Jurkat, Clone E6-1 (cell line): ENCODE data around the gene DRAM2.
A peak's percentile ranks its signal among the peaks of the same experiment; 100 is the strongest.

ENCODE experiments used
- DNase-seq: peaks from one replicate; pipeline ENCODE4 v3.0.0-alpha.2; 2011; ENCODE audit warnings: low read depth, low spot score
- H3K4me3 ChIP-seq: 2 replicates; pipeline ENCODE4 v1.5.1; 2011; ENCODE audit warnings: mild to moderate bottlenecking, low read length, control low read depth, moderate library complexity

Gene DRAM2

GRCh38 chr1:111145963-111146768, 6.3 kb upstream of the DRAM2 start:
- H3K4me3 ChIP-seq = no peak overlapping the region
- no peak for DNase-seq

- DNase-seq = no peak
- no peak overlapping the region for H3K4me3 ChIP-seq
Observed at GRCh38 chr1:111145542-111145941, 5.6 kb upstream of the DRAM2 start.

- H3K4me3 ChIP-seq = no peak overlapping the region
- no peak for DNase-seq
Observed at GRCh38 chr1:111142356-111142975, 2.6 kb upstream of the DRAM2 start.

- H3K4me3 ChIP-seq = peak overlapping the region; percentile 81
- no peak for DNase-seq
Observed at GRCh38 chr1:111141245-111142220, 1.6 kb upstream of the DRAM2 start.

- H3K4me3 ChIP-seq = peak overlapping the region; percentile 81
- no peak for DNase-seq
Observed at GRCh38 chr1:111140680-111140967, 731 bp upstream of the DRAM2 start.

- DNase-seq = peak; percentile 75
Observed at GRCh38 chr1:111139324-111139955, 453 bp downstream of the DRAM2 start.

GRCh38 chr1:111133866-111134265, 6.0 kb downstream of the DRAM2 start:
- H3K4me3 ChIP-seq = no peak overlapping the region
- no peak for DNase-seq

More at GRCh38 chr1:111139324-111139955, 453 bp downstream of the DRAM2 start:
- peak overlapping the region; percentile 81 for H3K4me3 ChIP-seq

- H3K4me3 ChIP-seq = no peak overlapping the region
- no peak for DNase-seq
Observed at GRCh38 chr1:111131693-111132092, 8.2 kb downstream of the DRAM2 start.

GRCh38 chr1:111129376-111129775, 10.5 kb downstream of the DRAM2 start:
- no peak overlapping the region for H3K4me3 ChIP-seq
- no peak for DNase-seq

- H3K4me3 ChIP-seq = no peak overlapping the region
- no peak for DNase-seq
Observed at GRCh38 chr1:111127923-111128643, 11.8 kb downstream of the DRAM2 start.

GRCh38 chr1:111126354-111126753, 13.5 kb downstream of the DRAM2 start:
- no peak for DNase-seq
- H3K4me3 ChIP-seq = no peak overlapping the region

GRCh38 chr1:111116496-111116895, 23.4 kb downstream of the DRAM2 start:
- DNase-seq = no peak

GRCh38 chr1:111110197-111110899, 29.5 kb downstream of the DRAM2 start:
- no peak overlapping the region for H3K4me3 ChIP-seq
- DNase-seq = no peak

More at GRCh38 chr1:111116496-111116895, 23.4 kb downstream of the DRAM2 start:
- no peak overlapping the region for H3K4me3 ChIP-seq

GRCh38 chr1:111104981-111105380, 34.9 kb downstream of the DRAM2 start:
- no peak for DNase-seq
- no peak overlapping the region for H3K4me3 ChIP-seq

GRCh38 chr1:111101854-111102642, 37.8 kb downstream of the DRAM2 start:
- no peak for DNase-seq
- H3K4me3 ChIP-seq = no peak overlapping the region

GRCh38 chr1:111099289-111099688, 40.6 kb downstream of the DRAM2 start:
- DNase-seq = no peak
- no peak overlapping the region for H3K4me3 ChIP-seq

- no peak overlapping the region for H3K4me3 ChIP-seq
- DNase-seq = no peak
Observed at GRCh38 chr1:111097356-111098099, 42.4 kb downstream of the DRAM2 start.
